Fibroblast of villous mesenchyme (primary cell): ENCODE data around the gene CEL. TPM values are rescaled to one million over a fixed set of nuclear protein-coding genes. Genes with fewer than 3 reads are reported as not detected.

ENCODE experiments used
- DNase-seq: peaks from one replicate; pipeline ENCODE4 v3.0.0-alpha.2; 2010; ENCODE audit warnings: low read depth
- H3K4me3 ChIP-seq: 2 replicates; pipeline ENCODE4 v1.5.1; 2011; ENCODE audit warnings: low read depth, mild to moderate bottlenecking, low read length
- total RNA-seq: library from RNA; depleted of rRNA; stranded (reverse); fragments of >200 nt; gene quantifications from 2 replicates; pipeline ENCODE4 v1.2.3, GENCODE V29; 2012
- TF ChIP-seq, protein P1 (sequence below): IDR thresholded peaks from 2 replicates; pipeline ENCODE4 v1.5.1; 2012; ENCODE audit warnings: low read depth, mild to moderate bottlenecking, low read length; ENCODE audit not compliant: insufficient read depth

The CEL gene
- total RNA-seq, 1 donor: under 0.01 TPM

DNA sequence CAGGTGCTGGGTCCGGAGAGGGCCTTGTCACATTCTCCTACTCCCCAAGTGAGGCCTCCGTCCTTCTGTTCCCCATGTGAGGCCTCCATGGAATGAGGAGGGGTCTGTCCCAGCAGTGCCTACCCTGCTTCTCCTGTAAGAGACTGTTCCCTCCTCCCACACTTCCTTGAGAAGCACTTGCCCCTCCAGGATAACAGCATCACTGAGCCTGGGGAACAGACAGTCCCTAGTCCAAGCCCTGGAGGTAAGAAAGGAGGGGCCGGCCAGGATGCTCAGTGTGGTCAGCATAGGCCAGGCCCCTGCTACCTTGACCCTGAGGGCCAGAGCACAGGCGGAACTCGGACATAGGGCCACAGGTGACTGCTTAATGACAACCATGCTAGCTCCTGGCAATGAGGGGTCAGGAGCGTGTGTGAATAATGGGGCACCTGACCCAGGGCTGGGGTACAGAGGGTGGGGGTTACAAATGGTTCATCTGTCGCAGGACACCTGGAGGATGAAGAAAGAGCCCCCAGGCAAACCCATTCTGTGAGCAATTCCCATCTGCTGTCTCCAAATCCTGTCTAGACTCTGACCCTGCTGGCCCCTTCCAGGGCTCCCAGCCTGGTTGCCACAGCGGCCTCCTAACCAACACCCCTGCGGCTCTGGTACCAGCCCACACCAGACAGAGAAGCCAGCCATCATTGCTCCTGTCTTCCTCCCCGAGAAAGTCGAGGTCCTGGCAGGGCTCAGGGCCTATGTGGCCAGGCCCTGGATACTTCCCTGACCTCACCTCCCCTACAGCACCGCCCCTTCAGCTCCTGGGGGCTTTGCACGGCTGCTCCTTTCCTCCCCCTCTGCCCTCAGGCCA lies 39.0 kb downstream of the CEL start:
- TF ChIP-seq, protein P1, sequence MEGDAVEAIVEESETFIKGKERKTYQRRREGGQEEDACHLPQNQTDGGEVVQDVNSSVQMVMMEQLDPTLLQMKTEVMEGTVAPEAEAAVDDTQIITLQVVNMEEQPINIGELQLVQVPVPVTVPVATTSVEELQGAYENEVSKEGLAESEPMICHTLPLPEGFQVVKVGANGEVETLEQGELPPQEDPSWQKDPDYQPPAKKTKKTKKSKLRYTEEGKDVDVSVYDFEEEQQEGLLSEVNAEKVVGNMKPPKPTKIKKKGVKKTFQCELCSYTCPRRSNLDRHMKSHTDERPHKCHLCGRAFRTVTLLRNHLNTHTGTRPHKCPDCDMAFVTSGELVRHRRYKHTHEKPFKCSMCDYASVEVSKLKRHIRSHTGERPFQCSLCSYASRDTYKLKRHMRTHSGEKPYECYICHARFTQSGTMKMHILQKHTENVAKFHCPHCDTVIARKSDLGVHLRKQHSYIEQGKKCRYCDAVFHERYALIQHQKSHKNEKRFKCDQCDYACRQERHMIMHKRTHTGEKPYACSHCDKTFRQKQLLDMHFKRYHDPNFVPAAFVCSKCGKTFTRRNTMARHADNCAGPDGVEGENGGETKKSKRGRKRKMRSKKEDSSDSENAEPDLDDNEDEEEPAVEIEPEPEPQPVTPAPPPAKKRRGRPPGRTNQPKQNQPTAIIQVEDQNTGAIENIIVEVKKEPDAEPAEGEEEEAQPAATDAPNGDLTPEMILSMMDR: no peak
- H3K4me3 ChIP-seq: no peak overlapping the region
- DNase-seq: no peak

DNA sequence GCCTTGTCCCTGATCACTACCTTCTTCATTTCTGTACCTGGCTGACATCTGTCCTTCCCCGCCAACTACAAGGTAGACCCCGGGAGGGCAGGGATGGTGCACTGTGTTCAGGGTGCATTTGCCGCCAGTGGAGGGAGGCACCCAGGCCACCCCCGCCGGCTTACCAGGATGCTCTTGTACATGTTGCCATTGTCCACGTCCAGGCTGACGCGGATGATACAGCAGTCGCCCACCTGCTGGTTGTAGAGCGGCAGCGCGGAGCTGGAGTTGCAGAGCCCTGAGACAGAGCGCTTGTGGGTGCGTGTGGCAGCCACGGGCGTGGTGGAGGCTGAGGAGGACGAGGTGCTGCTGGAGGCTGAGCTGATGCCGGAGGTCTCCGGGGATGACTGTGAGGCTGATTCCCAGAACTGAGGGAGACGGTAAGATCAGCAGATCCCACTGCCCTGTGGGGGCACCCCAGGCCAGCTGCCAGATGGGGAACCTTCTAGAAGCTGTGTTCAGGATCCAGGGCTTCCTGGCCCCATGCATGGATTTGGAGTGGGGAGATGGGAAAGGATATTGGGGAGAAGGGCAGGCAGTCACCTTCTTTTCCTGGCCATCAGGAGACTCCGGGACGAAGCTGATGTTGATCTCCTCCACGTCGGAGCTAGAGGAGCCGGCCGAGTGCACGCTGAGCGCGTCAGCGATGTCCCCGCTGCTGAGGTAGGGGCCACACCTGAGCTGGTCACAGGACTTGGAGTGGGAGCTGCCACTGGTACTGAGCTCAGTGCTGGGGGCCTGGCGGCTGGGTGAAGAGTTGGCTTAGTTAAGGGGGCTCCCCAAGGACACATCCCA lies 39.8 kb downstream of the CEL start:
- no peak for DNase-seq
- H3K4me3 ChIP-seq: no peak overlapping the region
- TF ChIP-seq, protein P1: no peak

DNA sequence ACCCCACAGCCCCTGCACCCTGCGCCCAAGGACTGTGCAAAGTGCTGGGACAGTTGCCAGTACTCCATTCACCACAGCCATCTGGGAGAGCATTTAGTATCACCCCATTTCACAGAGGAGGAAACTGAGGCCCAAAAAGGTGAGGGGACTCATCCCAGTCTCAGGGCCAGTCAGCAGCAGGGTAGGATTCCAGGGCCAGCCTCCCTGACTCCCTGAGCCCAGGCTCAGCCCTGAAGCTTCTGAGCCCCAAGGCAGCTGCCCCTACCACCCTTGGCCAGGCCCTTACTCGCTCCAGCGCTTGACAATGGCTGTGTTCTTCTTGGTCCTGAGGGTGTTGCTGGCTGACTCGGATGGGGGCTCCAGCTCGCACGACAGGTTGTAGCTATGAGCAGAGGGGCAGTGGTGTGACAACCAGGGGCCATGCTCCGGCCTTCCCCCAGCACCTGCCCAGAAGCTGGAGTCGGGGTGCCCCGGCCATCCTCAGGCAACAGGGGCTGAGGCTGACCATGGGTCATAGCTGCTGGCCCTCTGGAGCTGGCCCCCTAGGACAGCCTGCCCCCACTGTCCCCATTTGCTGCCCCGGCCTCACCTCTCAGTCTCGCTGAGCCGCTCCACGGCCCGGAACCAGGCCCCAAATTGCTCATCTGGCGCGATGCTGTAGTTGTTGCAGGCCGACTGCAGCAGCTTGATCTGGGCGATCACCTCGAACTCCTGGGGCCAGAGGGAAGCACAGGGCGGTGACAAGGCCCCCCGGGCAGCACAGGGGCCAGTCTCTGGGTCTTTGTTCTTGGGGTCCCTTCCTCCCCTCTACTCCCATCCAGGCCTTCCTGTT lies 40.6 kb downstream of the CEL start:
- TF ChIP-seq, protein P1: no peak
- no peak overlapping the region for H3K4me3 ChIP-seq
- no peak for DNase-seq

DNA sequence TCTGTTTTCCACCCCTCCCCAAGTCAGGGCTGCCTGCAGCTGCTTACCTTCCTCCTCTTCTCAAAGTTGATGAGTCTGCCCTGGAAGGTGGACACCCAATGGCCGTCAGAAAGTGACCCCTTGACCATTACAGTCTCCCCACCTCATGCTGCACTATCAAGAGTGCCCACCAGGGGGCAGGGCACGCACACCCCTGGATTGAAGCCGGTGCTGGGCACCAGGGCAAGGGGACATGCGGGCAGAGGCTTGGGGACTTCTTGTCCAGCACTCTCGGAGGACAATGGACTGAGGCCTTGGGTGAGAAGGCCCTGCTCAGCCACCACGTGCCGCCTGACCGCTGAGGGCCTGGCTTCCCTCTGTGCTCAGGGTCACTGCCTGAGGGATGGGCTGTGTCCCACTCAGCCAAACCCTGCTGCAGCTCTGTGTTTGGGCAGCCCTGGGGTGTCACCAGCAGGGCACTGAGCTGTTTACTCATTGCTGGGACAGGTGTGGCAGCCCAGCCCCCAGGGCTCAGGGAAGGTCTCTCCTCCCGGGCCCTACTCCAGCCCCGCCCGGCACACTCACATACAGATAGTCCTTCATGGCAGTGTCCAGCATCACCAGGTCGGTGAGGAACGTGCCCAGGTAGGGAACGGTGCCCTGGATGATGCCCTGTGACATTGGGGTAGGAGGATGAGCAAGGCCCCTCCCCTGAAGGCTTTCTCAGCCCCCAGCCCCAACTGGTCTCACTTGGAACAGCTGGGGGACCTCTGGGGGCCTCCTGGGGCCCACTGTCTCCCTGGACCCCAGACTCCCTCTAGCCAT lies 41.6 kb downstream of the CEL start:
- TF ChIP-seq, protein P1: peak; percentile 93
- peak; percentile 43 for DNase-seq

DNA sequence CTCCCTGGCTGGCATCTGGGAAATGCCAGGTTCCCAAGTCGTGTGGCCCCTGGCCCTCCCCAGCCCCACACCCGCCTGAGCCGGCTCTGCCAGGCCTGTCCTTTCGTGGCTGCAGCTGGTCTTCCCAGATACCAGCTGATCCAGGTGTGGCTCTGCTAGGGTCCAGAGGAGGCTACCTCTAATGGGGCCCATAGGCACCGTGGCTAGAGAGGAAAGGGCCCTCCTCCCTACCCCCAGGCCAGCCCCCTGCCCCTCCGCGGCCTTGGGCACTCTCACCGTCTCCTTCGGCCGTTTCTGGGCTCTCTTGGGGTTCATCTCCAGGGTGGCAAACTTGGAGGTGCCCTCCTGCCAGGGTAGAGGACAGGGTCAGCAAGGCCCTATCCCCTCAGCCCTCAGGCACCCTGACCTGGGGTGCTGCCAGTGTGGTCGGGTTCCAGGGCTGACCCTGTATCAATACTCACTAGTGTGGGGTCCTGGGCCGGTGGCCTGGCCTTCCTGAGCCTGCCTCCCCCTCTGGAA lies 42.3 kb downstream of the CEL start:
- no peak overlapping the region for H3K4me3 ChIP-seq
- TF ChIP-seq, protein P1: no peak
- DNase-seq: no peak

More for the DNA sequence above, 41.6 kb downstream of the CEL start:
- no peak overlapping the region for H3K4me3 ChIP-seq
